GM12865 (cell line): ENCODE data around the gene TEAD3.
"Not testable (repeated sequence)": the region's sequence is repeated elsewhere in the genome, so short reads cannot be mapped to it uniquely, and the experiment has no call there.

Experiments used
- DNase-seq: peaks from one replicate; pipeline ENCODE4 v3.0.0; 2010; ENCODE audit warnings: low read depth
- H3K4me3 ChIP-seq: 2 replicates; pipeline ENCODE4 v1.5.1; 2011; ENCODE audit warnings: mild to moderate bottlenecking, low read depth, low read length, control low read depth
- TF ChIP-seq, protein P1 (sequence below): IDR thresholded peaks from 2 replicates; pipeline ENCODE4 v1.5.1; 2011; ENCODE audit warnings: low read length, control low read depth, low read depth, inconsistent platforms; ENCODE audit not compliant: insufficient read depth; ENCODE audit errors: missing control alignments

The TEAD3 gene

GRCh38 chr6:35519313-35520015 lies 22.6 kb upstream of the TEAD3 start:
- no peak for DNase-seq
- TF ChIP-seq, protein P1, sequence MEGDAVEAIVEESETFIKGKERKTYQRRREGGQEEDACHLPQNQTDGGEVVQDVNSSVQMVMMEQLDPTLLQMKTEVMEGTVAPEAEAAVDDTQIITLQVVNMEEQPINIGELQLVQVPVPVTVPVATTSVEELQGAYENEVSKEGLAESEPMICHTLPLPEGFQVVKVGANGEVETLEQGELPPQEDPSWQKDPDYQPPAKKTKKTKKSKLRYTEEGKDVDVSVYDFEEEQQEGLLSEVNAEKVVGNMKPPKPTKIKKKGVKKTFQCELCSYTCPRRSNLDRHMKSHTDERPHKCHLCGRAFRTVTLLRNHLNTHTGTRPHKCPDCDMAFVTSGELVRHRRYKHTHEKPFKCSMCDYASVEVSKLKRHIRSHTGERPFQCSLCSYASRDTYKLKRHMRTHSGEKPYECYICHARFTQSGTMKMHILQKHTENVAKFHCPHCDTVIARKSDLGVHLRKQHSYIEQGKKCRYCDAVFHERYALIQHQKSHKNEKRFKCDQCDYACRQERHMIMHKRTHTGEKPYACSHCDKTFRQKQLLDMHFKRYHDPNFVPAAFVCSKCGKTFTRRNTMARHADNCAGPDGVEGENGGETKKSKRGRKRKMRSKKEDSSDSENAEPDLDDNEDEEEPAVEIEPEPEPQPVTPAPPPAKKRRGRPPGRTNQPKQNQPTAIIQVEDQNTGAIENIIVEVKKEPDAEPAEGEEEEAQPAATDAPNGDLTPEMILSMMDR: no peak
- H3K4me3 ChIP-seq: no peak overlapping the region

GRCh38 chr6:35518566-35519312 lies 21.9 kb upstream of the TEAD3 start:
- no peak for DNase-seq
- TF ChIP-seq, protein P1: no peak
- no peak overlapping the region for H3K4me3 ChIP-seq

GRCh38 chr6:35517978-35518377 lies 21.1 kb upstream of the TEAD3 start:
- not testable (repeated sequence) for DNase-seq, H3K4me3 ChIP-seq

- no peak overlapping the region for H3K4me3 ChIP-seq
- DNase-seq: no peak
- TF ChIP-seq, protein P1: no peak
Observed at GRCh38 chr6:35516712-35517111, 19.8 kb upstream of the TEAD3 start.

GRCh38 chr6:35515939-35516338 lies 19.1 kb upstream of the TEAD3 start:
- not testable (repeated sequence) for H3K4me3 ChIP-seq, DNase-seq

- no peak overlapping the region for H3K4me3 ChIP-seq
- no peak for DNase-seq
- TF ChIP-seq, protein P1: no peak
Observed at GRCh38 chr6:35514587-35514986, 17.7 kb upstream of the TEAD3 start.

- TF ChIP-seq, protein P1: no peak
- DNase-seq: no peak
- no peak within 1 kb of the TSS for H3K4me3 ChIP-seq
Observed at GRCh38 chr6:35512740-35513139, 15.9 kb upstream of the TEAD3 start, which contains the start of gene TULP1. Gene TULP1 (minus strand): TSS chr6:35512896. CDS start chr6:35512858, 38 bp downstream.

DNA sequence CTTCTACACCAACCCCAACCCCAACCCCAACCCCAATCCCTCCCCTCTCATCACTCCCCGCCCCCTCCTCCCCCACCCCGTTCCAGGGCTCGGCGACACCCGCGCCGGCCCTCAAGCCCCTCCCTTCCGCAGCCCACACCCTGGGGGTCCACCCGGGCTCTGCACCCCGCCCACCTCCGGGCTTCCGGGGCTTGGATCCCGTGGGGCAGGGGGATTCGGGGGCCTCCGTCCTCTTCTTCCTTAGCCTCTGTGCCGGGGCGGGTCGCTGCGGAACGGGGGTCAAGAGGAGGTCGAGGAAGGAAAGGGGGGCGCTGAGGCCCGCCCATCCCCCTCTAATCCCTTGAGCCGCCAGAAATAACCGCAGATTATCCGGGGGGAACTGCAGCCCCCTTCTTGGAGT lies 15.1 kb upstream of the TEAD3 start:
- no peak for DNase-seq
- H3K4me3 ChIP-seq: no peak overlapping the region
- TF ChIP-seq, protein P1: no peak
